ENCODE data around the gene PPP1CB. TPM values are rescaled to one million over a fixed set of nuclear protein-coding genes. Genes with fewer than 3 reads are reported as not detected.

PPP1CB gene
- total and polyA plus RNA-seq, 4 donors: 26.2 to 75.4 (median 49.3) TPM

GRCh38 chr2:28747714-28748113, 3.9 kb upstream of the PPP1CB start (continued):
- TF ChIP-seq MAX (IDR thresholded peaks at IDR 0.05): no peak
- TF ChIP-seq NR2F2 (IDR thresholded peaks at IDR 0.05): no peak
- TF ChIP-seq JUND (IDR thresholded peaks at IDR 0.05): no peak
- TF ChIP-seq REST (IDR thresholded peaks at IDR 0.05): no peak
- no peak for TF ChIP-seq GABPA (IDR thresholded peaks at IDR 0.05 in 1 of 2, conservative IDR thresholded peaks at IDR 0.05 in 1 of 2)

- Histone ChIP-seq H3K36me3 (ENCODE audit: control insufficient read depth in 4 of 4, insufficient read depth in 3 of 4, low read depth in 1 of 4, low read length in 3 of 4) (no peaks in the 10 kb centered on the region), H3K27me3 (ENCODE audit: control insufficient read depth in 4 of 4, insufficient read depth in 4 of 4, low read length in 3 of 4) (no peaks in the 10 kb centered on the region), H3K27ac (ENCODE audit: low read depth in 1 of 2, low read length in 2 of 2) (no peak overlapping the region), H3K9ac (ENCODE audit: low read depth in 1 of 2, low read length in 2 of 2) (no peak overlapping the region), H3K4me3 (ENCODE audit: low read depth in 1 of 3, low read length in 3 of 3) (no peak overlapping the region), H3K9me3 (ENCODE audit: control insufficient read depth in 4 of 4, low read length in 3 of 4) (no peaks in the 10 kb centered on the region), H3K4me1 (ENCODE audit: control insufficient read depth in 4 of 4, insufficient read depth in 4 of 4, low read length in 3 of 4) (peaks cover 0 to 10% (median 5%) of the 10 kb centered on the region in 4 donors)
- WGBS: 90% methylated on average over 2 of the region's 2 CpGs
- DNase-seq (ENCODE audit: low spot score): no peak
- TF ChIP-seq EGR1 (IDR thresholded peaks at IDR 0.05; ENCODE audit: low read depth in 2 of 2): no peak
- TF ChIP-seq FOXA2 (IDR thresholded peaks at IDR 0.05): no peak
- no peak for TF ChIP-seq JUND (IDR thresholded peaks at IDR 0.05)
- TF ChIP-seq NR2F2 (IDR thresholded peaks at IDR 0.05): no peak
- TF ChIP-seq TAF1 (conservative IDR thresholded peaks at IDR 0.05): no peak
- no peak for TF ChIP-seq HNF4A (conservative IDR thresholded peaks at IDR 0.05)
- no peak for TF ChIP-seq ZBTB33 (IDR thresholded peaks at IDR 0.05)
Measured at GRCh38 chr2:28748176-28748575, 3.5 kb upstream of the PPP1CB start.

GRCh38 chr2:28748941-28749340, 2.7 kb upstream of the PPP1CB start:
- no peak for DNase-seq (ENCODE audit: low spot score)
- no peak overlapping the region for H3K9ac ChIP-seq (ENCODE audit: low read depth in 1 of 2, low read length in 2 of 2)
- peaks cover 0 to 10% (median 5%) of the 10 kb centered on the region in 4 donors for H3K4me1 ChIP-seq (ENCODE audit: control insufficient read depth in 4 of 4, insufficient read depth in 4 of 4, low read length in 3 of 4)
- H3K4me3 ChIP-seq (ENCODE audit: low read depth in 1 of 3, low read length in 3 of 3): no peak overlapping the region
- WGBS: 91% methylated on average over 1 of the region's 1 CpG
- no peaks in the 10 kb centered on the region for H3K36me3 ChIP-seq (ENCODE audit: control insufficient read depth in 4 of 4, insufficient read depth in 3 of 4, low read depth in 1 of 4, low read length in 3 of 4)
- TF ChIP-seq ATF3 (IDR thresholded peaks at IDR 0.05) (no peak), NR2F2 (IDR thresholded peaks at IDR 0.05) (no peak), ZBTB33 (IDR thresholded peaks at IDR 0.05) (no peak), HNF4A (conservative IDR thresholded peaks at IDR 0.05) (no peak), YY1 (IDR thresholded peaks at IDR 0.05) (no peak), RXRA (IDR thresholded peaks at IDR 0.05) (no peak), SP1 (IDR thresholded peaks at IDR 0.05) (no peak), REST (IDR thresholded peaks at IDR 0.05) (no peak), CTCF (IDR thresholded peaks at IDR 0.05; ENCODE audit: low read depth, low read length, missing input control) (no peak), FOXA1 (IDR thresholded peaks at IDR 0.05) (no peak), HNF4G (IDR thresholded peaks at IDR 0.05) (no peak), GABPA (IDR thresholded peaks at IDR 0.05 in 1 of 2, conservative IDR thresholded peaks at IDR 0.05 in 1 of 2) (no peak), FOXA2 (IDR thresholded peaks at IDR 0.05) (no peak)
- H3K27ac ChIP-seq (ENCODE audit: low read depth in 1 of 2, low read length in 2 of 2): no peak overlapping the region
- no peaks in the 10 kb centered on the region for H3K9me3 ChIP-seq (ENCODE audit: control insufficient read depth in 4 of 4, low read length in 3 of 4)
- H3K27me3 ChIP-seq (ENCODE audit: control insufficient read depth in 4 of 4, insufficient read depth in 4 of 4, low read length in 3 of 4): no peaks in the 10 kb centered on the region
